PFSK-1 (cell line): ENCODE data around the gene CACUL1.

ENCODE experiments used
- POLR2AphosphoS5 ChIP-seq: IDR thresholded peaks from 2 replicates; pipeline ENCODE4 v1.6.1; 2012; ENCODE audit warnings: low read depth, mild to moderate bottlenecking, control low read depth, low read length, moderate library complexity
- TAF1 ChIP-seq: IDR thresholded peaks from 2 replicates; pipeline ENCODE4 v1.6.1; 2012; ENCODE audit warnings: low read length, control low read depth, borderline replicate concordance; ENCODE audit not compliant: insufficient read depth
- TF ChIP-seq, protein P1 (sequence below), 2 experiments: IDR thresholded peaks; 2 replicates each; pipeline versions ENCODE4 v1.6.1 to v1.8.0; 2011 to 2012; ENCODE audit warnings: low read depth in 2 of 2, low read length in 2 of 2, control low read depth in 1 of 2, inconsistent platforms in 1 of 2, mild to moderate bottlenecking in 1 of 2, moderate library complexity in 1 of 2; ENCODE audit not compliant: insufficient read depth in 1 of 2

DNA sequence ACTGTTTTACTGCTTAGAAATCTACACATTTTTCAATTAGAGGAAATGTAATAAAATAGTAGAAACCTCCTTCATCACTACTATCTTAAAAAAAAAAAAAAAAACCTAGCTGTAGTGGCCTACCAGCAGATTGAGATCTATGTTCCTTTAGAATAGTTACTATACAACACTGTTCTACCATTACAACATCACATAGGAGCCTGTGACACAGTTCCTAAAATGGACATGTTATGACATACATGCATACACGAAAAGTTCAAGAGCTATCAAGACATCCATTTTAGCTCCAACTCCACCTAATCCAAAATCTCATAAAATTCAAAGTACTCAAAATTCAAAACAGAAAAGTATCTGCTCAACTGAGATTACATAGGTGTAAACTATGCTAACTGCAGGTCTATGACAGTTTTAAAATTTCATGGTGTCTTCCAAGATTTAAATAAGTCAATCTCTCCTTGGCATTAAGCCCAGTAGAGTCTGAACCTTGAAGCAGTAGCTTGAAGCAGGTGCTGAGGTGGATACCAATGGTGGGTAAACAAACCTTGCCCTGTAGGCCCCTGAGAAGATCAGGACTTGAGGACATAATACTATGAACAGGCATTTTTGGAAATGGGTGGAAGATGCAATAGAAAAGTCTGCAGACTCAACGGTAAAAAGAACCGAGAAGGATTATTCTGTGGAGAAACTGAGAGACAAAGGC lies 17.0 kb downstream of the CACUL1 start:
- TF ChIP-seq POLR2AphosphoS5 (no peak), TAF1 (no peak)
- TF ChIP-seq, protein P1, sequence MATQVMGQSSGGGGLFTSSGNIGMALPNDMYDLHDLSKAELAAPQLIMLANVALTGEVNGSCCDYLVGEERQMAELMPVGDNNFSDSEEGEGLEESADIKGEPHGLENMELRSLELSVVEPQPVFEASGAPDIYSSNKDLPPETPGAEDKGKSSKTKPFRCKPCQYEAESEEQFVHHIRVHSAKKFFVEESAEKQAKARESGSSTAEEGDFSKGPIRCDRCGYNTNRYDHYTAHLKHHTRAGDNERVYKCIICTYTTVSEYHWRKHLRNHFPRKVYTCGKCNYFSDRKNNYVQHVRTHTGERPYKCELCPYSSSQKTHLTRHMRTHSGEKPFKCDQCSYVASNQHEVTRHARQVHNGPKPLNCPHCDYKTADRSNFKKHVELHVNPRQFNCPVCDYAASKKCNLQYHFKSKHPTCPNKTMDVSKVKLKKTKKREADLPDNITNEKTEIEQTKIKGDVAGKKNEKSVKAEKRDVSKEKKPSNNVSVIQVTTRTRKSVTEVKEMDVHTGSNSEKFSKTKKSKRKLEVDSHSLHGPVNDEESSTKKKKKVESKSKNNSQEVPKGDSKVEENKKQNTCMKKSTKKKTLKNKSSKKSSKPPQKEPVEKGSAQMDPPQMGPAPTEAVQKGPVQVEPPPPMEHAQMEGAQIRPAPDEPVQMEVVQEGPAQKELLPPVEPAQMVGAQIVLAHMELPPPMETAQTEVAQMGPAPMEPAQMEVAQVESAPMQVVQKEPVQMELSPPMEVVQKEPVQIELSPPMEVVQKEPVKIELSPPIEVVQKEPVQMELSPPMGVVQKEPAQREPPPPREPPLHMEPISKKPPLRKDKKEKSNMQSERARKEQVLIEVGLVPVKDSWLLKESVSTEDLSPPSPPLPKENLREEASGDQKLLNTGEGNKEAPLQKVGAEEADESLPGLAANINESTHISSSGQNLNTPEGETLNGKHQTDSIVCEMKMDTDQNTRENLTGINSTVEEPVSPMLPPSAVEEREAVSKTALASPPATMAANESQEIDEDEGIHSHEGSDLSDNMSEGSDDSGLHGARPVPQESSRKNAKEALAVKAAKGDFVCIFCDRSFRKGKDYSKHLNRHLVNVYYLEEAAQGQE (IDR thresholded peaks at IDR 0.05; ENCODE audit: insufficient read depth in 1 of 2, low read depth in 2 of 2, low read length in 2 of 2): no peak
